ENCODE data around the gene TMEM18.

Gene TMEM18

GRCh38 chr2:677056-677958 lies at the start of gene TMEM18:
TMEM18 (minus strand) TSS chr2:677406; CDS start chr2:677345, 61 bp downstream.
- H3K27ac ChIP-seq = peak within 1 kb of the TSS; percentile 97
- peak; percentile 54 for TF ChIP-seq CTCF (IDR thresholded peaks at IDR 0.05; ENCODE audit: low read depth, low read length, missing control alignments)
- in situ Hi-C loops (cut with HindIII; ENCODE audit: low pct_ligation_motif_present, low sequenced_read_pairs) = no loop called here
- peaks cover 3% of the 10 kb centered on the region for H3K36me3 ChIP-seq (replicated peaks)
- H3K27me3 ChIP-seq (replicated peaks) = no peaks in the 10 kb centered on the region
- DNase-seq = peak; percentile 98
- peak within 1 kb of the TSS; percentile 82 for H3K4me3 ChIP-seq (ENCODE audit: low read depth, low read length)

- Histone ChIP-seq H3K27me3 (replicated peaks) (no peaks in the 10 kb centered on the region), H3K4me3 (ENCODE audit: low read depth, low read length) (no peak overlapping the region), H3K36me3 (replicated peaks) (no peaks in the 10 kb centered on the region), H3K27ac (no peak overlapping the region)
- in situ Hi-C loops (cut with HindIII; ENCODE audit: low pct_ligation_motif_present, low sequenced_read_pairs) = no loop called here
- TF ChIP-seq CTCF (IDR thresholded peaks at IDR 0.05; ENCODE audit: low read depth, low read length, missing control alignments) = no peak
- no peak for DNase-seq
Measured at GRCh38 chr2:726169-726568, 49.0 kb upstream of the TMEM18 start.

GRCh38 chr2:725468-725867 lies 48.3 kb upstream of the TMEM18 start:
- in situ Hi-C loops (cut with HindIII; ENCODE audit: low pct_ligation_motif_present, low sequenced_read_pairs) = no loop called here
- Histone ChIP-seq H3K4me3 (ENCODE audit: low read depth, low read length) (no peak overlapping the region), H3K27me3 (replicated peaks) (no peaks in the 10 kb centered on the region), H3K27ac (no peak overlapping the region), H3K36me3 (replicated peaks) (no peaks in the 10 kb centered on the region)
- no peak for DNase-seq
- TF ChIP-seq CTCF (IDR thresholded peaks at IDR 0.05; ENCODE audit: low read depth, low read length, missing control alignments) = no peak

- H3K4me3 ChIP-seq (ENCODE audit: low read depth, low read length) = no peak overlapping the region
- H3K27me3 ChIP-seq (replicated peaks) = no peaks in the 10 kb centered on the region
- no peak for TF ChIP-seq CTCF (IDR thresholded peaks at IDR 0.05; ENCODE audit: low read depth, low read length, missing control alignments)
- no peak for DNase-seq
- in situ Hi-C loops (cut with HindIII; ENCODE audit: low pct_ligation_motif_present, low sequenced_read_pairs) = no loop called here
- no peak overlapping the region for H3K27ac ChIP-seq
- H3K36me3 ChIP-seq (replicated peaks) = no peaks in the 10 kb centered on the region
Measured at GRCh38 chr2:723761-724160, 46.6 kb upstream of the TMEM18 start.

- H3K36me3 ChIP-seq (replicated peaks) = no peaks in the 10 kb centered on the region
- DNase-seq = no peak
- in situ Hi-C loops (cut with HindIII; ENCODE audit: low pct_ligation_motif_present, low sequenced_read_pairs) = no loop called here
- no peaks in the 10 kb centered on the region for H3K27me3 ChIP-seq (replicated peaks)
- TF ChIP-seq CTCF (IDR thresholded peaks at IDR 0.05; ENCODE audit: low read depth, low read length, missing control alignments) = no peak
- H3K27ac ChIP-seq = no peak overlapping the region
- no peak overlapping the region for H3K4me3 ChIP-seq (ENCODE audit: low read depth, low read length)
Measured at GRCh38 chr2:720842-721241, 43.6 kb upstream of the TMEM18 start.
